MG63 (cell line): ENCODE data around the gene MEGF6. TPM values are rescaled to one million over a fixed set of nuclear protein-coding genes. Genes with fewer than 3 reads are reported as not detected.
"Not testable (repeated sequence)": the region's sequence is repeated elsewhere in the genome, so short reads cannot be mapped to it uniquely, and the experiment has no call there.

Source experiments
- DNase-seq: peaks from one replicate; pipeline ENCODE4 v3.0.0-alpha.2; 2020
- H3K27me3 ChIP-seq: fragments of 250-450 bp; sonication (Bioruptor Pico); 2 replicates; pipeline ENCODE4 v1.5.1; 2020; ENCODE audit warnings: mild to moderate bottlenecking, moderate library complexity
- H3K36me3 ChIP-seq: fragments of 250-450 bp; sonication (Bioruptor Pico); 2 replicates; pipeline ENCODE4 v1.5.1; 2020; ENCODE audit warnings: mild to moderate bottlenecking, moderate library complexity
- H3K4me3 ChIP-seq: fragments of 250-450 bp; sonication (Bioruptor Pico); 2 replicates; pipeline ENCODE4 v1.5.1; 2020; ENCODE audit warnings: mild to moderate bottlenecking, moderate library complexity
- H3K9me3 ChIP-seq: fragments of 250-450 bp; sonication (Bioruptor Pico); 2 replicates; pipeline ENCODE4 v1.5.1; 2020; ENCODE audit warnings: mild to moderate bottlenecking, moderate library complexity
- total RNA-seq: library from RNA; depleted of rRNA; stranded (reverse); fragments of >200 nt; shearing (Covaris generic); gene quantifications from 2 replicates; pipeline ENCODE4 v1.2.3, GENCODE V29; 2014; ENCODE audit warnings: low replicate concordance

Gene MEGF6
- total RNA-seq, 1 experiment from 2014 or later: 198 TPM

DNA sequence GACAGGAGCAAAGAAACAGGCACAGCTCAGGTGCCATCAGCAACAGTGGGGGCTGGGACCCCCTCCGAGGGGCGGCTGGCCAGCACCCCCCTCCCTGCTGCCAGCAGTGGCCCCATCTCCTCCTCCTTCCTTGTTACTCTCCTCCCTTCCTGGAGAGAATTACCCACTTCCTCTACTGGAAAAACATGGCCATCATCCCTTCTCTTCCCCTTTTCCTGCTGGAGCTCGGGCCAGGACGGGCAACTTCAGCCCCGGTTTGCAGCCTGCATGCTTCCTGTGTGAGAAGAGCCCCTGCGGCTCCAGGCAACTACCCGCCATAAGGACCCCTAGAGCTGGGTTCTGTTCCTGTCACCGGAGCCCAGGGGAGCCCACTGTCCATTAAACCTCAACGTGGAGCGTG is 17.6 kb downstream of the MEGF6 start:
- no peak for DNase-seq
- Histone ChIP-seq H3K27me3 (no peaks in the 10 kb centered on the region), H3K36me3 (peaks cover 4% of the 10 kb centered on the region), H3K4me3 (no peak overlapping the region), H3K9me3 (no peaks in the 10 kb centered on the region)

DNA sequence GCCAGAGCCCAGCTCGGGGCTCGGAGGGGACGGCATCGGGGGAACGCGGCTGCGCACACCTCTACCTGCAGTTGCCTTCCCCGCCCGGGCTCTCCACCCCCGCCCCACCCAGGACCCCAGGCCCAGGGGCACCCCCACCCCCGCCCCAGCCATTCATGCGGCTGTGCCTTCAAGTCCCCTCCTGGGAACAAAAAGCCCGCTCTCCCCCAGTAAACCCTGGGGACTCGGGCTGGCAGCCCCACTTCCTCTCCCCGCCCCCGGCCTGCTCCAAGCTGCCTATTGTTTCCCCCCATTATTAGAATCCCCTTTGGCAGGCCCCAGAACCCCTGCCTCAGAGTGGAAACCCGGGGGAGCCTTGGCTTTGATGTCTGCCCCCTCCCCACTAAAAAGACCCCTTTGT is 18.0 kb downstream of the MEGF6 start:
- Histone ChIP-seq H3K9me3 (no peaks in the 10 kb centered on the region), H3K4me3 (no peak overlapping the region), H3K27me3 (no peaks in the 10 kb centered on the region), H3K36me3 (peaks cover 4% of the 10 kb centered on the region)
- no peak for DNase-seq

DNA sequence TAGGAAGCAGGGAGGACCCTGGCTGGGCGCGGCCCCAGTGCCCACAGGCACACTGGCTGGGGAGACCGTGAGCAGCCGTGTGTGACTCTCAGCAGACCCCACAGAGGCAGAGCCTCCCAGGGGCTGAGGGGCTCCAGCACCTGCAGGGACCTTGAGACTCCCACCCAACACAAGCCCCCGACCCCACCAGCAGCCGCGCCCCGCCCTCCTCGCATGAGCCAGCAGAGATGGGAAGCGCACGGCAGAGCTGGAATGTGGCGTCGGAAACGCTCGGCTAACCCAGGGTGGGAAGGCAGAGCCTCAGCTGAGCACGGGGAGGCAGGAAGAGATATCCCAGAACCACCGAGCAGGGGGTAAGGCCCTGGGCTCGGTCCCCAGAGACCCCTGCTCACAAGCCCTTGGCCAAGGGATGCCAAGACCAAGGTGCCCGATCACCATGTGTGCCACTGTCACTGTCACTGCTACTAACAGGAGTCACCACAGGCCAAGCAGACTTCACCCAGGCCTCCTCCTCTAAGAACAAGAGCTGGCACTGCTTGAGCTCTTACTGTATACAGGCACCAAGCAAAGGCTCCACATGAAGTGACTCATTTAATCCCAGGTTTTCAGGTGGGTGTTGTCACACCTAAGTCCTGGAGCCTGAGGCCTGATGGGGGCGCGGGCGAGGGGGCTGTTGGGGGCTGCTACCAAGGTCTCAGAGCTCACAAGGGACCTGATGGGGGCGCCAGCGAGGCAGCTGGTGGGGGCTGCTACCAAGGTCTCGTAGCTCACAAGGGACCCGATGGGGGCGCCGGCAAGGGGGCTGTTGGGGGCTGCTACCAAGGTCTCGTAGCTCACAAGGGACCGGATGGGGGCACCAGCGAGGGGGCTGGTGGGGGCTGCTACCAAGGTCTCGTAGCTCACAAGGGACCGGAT is 20.1 kb downstream of the MEGF6 start:
- Histone ChIP-seq H3K9me3 (no peaks in the 10 kb centered on the region), H3K36me3 (peaks cover 5% of the 10 kb centered on the region), H3K27me3 (no peaks in the 10 kb centered on the region), H3K4me3 (no peak overlapping the region)
- DNase-seq: no peak

DNA sequence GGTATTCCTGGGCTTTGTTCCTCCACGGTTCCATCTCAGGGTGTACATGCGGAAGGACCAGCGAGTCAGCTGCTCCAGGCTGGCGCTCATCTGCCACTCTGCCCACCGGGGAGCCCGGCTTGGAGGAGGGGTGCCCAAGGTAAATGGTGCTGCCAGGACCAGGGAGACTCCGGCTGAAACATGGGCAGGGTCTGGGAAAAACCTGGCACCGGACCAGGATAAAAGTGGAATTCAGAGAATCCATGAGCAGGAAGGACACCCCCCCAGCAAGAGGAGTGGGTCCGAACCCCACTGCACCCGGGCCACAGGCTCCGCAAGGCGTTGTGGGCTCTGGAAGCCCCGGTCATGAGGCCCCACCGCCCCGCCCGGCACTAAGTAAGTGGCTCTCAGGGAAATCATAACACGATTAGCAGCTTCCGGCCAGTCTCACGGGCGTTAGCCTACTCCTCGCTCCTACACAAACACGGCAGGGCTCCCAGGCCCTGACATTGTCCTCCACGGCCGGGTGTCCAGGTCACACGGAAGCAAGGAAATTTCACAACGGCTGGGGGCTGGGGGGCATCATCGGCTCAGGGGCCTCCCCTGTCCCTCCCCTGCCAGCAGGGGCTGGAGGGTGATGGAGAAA is 21.1 kb downstream of the MEGF6 start:
- DNase-seq: no peak
- H3K36me3 ChIP-seq: peaks cover 3% of the 10 kb centered on the region

DNA sequence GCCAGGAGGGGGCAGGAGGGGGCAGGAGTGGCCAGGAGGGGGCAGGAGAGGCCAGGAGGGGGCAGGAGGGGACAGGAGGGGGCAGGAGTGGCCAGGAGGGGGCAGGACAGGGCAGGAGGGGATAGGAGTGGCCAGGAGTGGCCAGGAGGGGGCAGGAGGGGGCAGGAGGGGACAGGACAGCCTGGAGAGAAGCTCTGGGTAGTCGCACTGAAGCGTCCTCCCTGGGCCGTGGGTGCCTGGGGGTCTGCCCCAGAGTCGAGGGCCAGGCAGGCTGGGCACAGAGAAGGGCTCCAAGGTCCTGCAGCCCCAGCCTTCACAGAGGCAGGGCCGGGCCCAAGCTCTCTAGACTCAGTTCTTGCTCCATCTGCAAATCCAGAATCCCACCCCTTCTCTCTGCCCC is 22.9 kb downstream of the MEGF6 start:
- Histone ChIP-seq H3K27me3 (no peaks in the 10 kb centered on the region), H3K4me3 (no peak overlapping the region), H3K9me3 (no peaks in the 10 kb centered on the region), H3K36me3 (peaks cover 3% of the 10 kb centered on the region; the same call in 1 of the 2 replicates)
- DNase-seq: no peak

More for the DNA sequence above, 21.1 kb downstream of the MEGF6 start:
- Histone ChIP-seq H3K4me3 (no peak overlapping the region), H3K27me3 (no peaks in the 10 kb centered on the region), H3K9me3 (no peaks in the 10 kb centered on the region)

DNA sequence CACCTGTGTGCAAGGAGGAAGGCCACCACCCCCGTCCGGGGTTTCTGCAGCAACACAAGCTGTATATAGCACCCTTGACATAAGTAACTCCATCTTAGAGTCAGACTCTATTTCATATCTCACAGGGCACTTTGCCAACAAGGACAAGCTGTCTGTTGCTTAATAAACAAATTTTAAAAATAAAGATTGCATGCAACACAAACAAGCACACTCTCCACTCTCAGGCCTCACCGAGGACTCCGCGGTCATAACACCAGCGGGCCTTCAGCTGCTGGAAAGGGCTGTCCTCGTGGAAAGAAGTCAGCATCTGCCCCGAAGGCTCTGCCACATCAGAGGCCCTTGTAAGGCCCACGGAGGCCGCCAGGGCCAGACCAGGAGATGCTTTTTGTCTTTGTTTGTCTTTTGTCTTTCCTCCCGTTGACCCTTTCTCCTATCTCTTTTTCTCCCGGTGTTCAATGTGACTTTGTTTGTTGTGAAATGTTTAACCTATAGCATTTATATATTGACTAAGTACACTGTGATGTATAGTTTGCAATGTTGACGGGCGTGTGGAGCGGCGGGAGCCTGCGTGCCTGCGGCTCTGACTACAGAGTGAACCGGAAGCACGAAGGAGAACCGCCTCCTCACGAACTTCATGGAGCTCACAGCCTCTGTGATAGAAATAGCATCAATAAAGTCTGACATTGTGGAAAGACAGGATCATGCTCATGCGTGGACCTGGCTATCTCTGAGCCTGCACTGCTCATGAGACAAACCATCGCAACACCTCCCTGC is 24.1 kb downstream of the MEGF6 start:
- DNase-seq: no peak
- Histone ChIP-seq H3K9me3 (no peaks in the 10 kb centered on the region), H3K4me3 (no peak overlapping the region), H3K36me3 (peaks cover 3% of the 10 kb centered on the region; the same call in 1 of the 2 replicates), H3K27me3 (no peaks in the 10 kb centered on the region)

DNA sequence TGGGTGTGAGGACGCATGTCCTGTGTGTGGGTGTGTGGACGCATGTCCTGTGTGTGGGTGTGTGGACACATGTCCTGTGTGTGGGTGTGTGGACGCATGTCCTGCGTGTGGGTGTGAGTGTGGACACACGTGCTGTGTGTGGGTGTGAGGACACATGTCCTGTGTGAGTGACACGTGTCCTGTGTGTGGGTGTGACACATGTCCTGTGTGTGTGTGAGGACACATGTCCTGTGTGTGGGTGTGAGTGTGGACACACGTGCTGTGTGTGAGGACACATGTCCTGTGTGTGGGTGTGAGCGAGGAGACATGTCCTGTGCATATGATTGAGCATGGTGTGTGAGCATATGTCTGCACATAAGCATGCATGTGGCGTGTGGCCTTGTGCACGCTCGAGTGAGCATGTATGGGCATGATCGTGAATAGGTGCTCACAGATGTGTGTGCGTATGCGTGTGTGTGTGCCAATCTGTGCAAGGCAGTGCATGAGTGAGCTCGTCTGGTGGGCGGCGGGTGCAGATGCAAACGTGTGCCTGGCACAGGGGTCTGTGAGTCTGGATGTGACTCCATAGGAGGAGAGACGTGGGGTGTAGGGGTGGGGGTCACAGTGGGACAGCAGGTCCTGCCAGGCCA is 25.3 kb downstream of the MEGF6 start:
- no peak for DNase-seq
- H3K27me3 ChIP-seq: no peaks in the 10 kb centered on the region
- no peaks in the 10 kb centered on the region for H3K9me3 ChIP-seq
- peaks cover 3% of the 10 kb centered on the region; the same call in 1 of the 2 replicates for H3K36me3 ChIP-seq
- H3K4me3 ChIP-seq: no peak overlapping the region

DNA sequence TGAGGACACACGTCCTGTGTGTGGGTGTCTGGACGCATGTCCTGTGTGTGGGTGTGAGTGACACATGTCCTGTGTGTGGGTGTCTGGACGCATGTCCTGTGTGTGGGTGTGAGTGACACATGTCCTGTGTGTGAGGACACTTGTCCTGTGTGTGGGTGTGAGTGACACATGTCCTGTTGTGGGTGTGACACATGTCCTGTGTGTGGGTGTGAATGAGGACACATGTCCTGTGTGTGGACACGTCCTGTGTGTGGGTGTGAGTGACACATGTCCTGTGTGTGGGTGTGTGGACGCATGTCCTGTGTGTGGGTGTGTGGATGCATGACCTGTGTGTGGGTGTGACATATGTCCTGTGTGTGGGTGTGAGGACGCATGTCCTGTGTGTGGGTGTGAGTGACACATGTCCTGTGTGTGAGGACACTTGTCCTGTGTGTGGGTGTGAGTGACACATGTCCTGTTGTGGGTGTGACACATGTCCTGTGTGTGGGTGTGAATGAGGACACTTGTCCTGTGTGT is 25.9 kb downstream of the MEGF6 start:
- not testable (repeated sequence) for H3K4me3 ChIP-seq

DNA sequence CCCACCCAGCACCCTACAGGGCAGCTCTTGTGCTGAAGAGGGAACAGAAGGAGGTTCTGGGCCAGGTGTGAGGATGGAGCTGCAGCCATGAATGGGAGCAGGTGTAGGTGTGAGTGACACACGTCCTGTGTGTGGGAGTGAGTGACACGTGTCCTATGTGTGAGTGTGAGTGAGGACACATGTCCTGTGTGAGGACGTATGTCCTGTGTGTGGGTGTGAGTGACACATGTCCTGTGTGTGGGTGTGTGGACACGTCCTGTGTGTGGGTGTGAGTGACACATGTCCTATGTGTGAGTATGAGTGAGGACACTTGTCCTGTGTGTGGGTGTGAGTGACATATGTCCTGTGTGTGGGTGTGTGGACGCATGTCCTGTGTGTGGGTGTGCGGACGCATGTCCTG is 26.4 kb downstream of the MEGF6 start:
- Histone ChIP-seq H3K4me3 (no peak overlapping the region), H3K27me3 (no peaks in the 10 kb centered on the region), H3K36me3 (peaks cover 3% of the 10 kb centered on the region; the same call in 1 of the 2 replicates), H3K9me3 (no peaks in the 10 kb centered on the region)
- DNase-seq: no peak

More for the DNA sequence above, 25.9 kb downstream of the MEGF6 start:
- H3K36me3 ChIP-seq, H3K27me3 ChIP-seq, DNase-seq, H3K9me3 ChIP-seq: not testable (repeated sequence)

DNA sequence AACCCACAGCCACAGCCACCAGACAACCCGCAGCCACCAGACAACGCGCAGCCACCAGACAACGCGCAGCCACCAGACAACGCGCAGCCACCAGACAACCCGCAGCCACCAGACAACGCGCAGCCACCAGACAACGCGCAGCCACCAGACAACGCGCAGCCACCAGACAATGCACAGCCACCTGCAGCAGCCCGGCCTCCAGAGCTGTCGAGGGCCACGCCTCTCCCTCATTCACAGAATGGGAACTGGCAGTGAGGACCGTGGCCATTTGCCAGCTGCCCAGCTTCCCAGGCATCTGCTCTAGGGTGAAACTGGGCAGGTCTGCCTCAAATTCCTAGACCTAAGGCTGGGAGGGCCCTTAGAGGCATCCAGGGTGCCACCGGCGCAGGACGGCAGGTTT is 27.6 kb downstream of the MEGF6 start:
- not testable (repeated sequence) for DNase-seq, H3K36me3 ChIP-seq, H3K27me3 ChIP-seq, H3K4me3 ChIP-seq, H3K9me3 ChIP-seq

DNA sequence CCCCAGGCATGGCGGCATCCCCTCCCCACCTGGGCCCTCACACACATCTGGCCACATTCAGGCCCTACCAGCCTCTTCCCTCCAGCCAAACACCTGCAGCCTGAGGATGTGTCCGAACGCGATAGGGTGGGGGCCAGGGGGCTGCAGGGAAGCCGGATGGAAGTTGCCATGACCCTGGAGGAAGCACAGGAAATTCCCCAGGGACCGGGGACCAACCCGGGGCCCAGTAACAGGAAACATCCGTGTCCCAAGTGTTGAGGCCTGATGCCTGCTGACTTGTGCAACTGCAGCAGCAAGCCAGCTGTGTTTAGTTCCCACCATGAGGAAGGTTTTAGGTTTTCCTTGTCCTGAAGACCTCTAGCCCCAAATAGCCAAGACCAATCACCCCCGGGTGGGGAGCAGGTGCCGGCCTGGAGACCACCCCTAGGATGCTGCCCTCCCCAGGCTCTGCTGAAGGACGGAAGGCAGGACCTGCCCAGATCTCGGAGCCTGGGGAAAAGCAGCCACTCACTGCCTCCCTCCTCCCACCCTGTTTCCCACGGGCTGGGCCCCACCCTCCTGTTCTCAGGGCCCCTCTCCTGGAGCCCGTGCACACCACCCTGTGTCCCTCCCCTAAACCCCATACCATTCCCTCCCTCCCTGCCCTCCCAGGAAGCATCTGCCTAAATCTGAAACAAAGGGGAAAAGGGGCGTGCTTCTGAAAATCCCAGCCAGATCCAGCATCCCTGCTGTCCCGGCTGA is 29.8 kb downstream of the MEGF6 start:
- H3K36me3 ChIP-seq: peaks cover 5% of the 10 kb centered on the region
- H3K27me3 ChIP-seq: no peaks in the 10 kb centered on the region
- no peaks in the 10 kb centered on the region for H3K9me3 ChIP-seq
- no peak for DNase-seq
- no peak overlapping the region for H3K4me3 ChIP-seq

DNA sequence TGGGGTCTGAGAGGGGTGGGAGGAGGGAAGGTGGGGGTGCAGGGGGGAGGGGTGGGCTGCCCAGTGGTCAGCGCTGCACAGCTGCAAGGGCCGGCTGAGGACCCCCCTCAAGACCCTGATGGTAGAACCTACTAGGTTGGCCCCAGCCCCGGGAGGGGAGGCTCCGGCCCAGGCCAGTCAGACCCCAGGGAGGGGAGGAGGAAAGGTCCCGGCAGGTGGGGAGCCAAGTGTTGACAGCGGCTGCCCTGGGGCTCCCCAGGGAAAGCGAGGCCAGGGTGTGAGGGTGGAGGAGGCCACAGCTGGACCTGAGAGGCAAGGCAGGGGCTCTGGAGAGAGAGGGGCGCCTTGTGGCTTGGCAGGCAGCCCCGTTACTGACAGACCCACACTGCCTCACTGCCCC is 31.1 kb downstream of the MEGF6 start:
- no peak overlapping the region for H3K4me3 ChIP-seq
- no peaks in the 10 kb centered on the region for H3K27me3 ChIP-seq
- peaks cover 8% of the 10 kb centered on the region for H3K36me3 ChIP-seq
- DNase-seq: no peak
- H3K9me3 ChIP-seq: no peaks in the 10 kb centered on the region

DNA sequence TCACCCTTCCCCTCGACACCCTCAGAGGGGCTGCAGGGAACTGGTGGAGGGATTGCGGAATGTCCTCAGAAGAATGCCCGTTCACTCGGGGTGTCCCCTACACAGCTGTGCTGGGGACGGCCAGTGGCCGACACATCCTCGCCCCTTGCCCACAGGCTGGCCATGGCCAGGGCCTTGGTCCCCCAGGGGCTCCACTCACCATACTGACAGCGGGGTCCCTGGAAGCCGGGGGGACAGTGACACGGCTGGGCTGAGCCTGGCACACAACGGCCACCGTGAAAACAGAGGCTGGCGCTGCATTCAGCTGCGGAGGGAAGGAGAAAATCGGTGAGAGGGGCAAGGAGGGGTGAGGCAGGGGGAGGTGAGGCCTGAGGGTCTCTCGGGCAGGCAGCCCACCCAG is 31.7 kb downstream of the MEGF6 start:
- no peak for DNase-seq
- H3K4me3 ChIP-seq: no peak overlapping the region
- H3K9me3 ChIP-seq: no peaks in the 10 kb centered on the region
- H3K36me3 ChIP-seq: peaks cover 14% of the 10 kb centered on the region
- no peaks in the 10 kb centered on the region for H3K27me3 ChIP-seq

DNA sequence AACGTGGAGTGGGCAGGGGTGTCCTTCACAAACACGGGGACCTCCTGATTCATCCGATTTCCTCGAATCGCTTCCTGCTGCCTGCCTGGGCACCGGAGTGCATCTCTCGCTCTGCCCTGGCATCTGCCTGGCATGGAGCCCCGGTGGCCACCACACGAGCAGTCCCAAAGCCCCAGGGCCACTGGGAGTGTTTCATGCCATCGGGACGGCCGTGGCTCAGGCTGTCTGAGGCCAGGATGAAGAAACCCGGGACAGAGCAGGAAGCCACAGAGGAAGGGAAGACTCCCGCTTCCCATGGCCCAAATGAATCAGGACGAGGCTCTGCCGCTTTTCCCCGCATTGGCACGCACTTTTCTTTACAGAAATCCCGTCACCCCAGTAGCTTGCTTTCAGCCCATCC is 32.4 kb downstream of the MEGF6 start:
- no peak for DNase-seq
- Histone ChIP-seq H3K4me3 (no peak overlapping the region), H3K36me3 (peaks cover 14% of the 10 kb centered on the region), H3K27me3 (no peaks in the 10 kb centered on the region), H3K9me3 (no peaks in the 10 kb centered on the region)

DNA sequence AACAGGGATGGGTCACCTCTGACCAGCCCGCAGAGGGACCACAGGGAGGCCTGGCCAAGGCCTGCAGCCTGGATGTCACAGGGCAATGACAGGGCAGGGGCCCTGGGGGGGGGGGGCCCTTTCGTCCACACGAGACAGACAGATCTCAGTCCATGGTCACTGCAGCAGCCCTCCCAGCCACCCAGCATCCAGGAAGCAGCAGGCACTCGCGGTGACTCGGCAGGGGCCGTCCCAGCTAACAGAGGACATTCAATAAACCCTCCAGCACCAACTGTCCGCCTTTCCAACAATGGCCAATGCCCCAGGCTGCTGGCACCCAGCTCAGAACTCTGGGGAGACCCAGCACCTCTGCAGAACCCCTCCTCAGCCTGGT is 32.9 kb downstream of the MEGF6 start:
- H3K36me3 ChIP-seq: peaks cover 14% of the 10 kb centered on the region
- no peaks in the 10 kb centered on the region for H3K27me3 ChIP-seq
- no peaks in the 10 kb centered on the region for H3K9me3 ChIP-seq
- no peak for DNase-seq
- H3K4me3 ChIP-seq: no peak overlapping the region
